ENCODE results near the gene SLC35F1.

SLC35F1 gene

DNA sequence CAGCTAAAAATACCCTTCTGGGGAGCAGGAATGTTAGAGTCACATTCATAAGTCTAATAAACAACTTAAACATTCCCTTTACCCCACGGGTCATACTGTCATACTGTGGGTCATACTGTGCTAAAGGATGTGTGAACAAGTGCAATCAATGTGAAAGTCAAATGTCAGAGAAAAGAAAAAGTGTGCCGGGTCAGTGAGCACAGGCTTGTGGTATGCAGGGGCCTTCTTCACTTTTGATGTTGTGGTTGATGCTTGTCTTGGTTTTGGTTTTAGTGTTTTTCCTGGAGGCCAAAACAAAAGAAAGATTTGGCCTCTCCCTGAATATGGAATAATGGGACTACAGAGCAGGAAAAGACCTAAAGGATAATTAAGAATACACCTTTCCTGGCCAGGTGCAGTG, 373.1 kb downstream of the SLC35F1 start:
- no peak for TF ChIP-seq ZNF384 (IDR thresholded peaks at IDR 0.05)
- TF ChIP-seq LEF1 (IDR thresholded peaks at IDR 0.05; ENCODE audit: borderline replicate concordance) = no peak
- no peak for TF ChIP-seq NFRKB (IDR thresholded peaks at IDR 0.05)
- no peak for TF ChIP-seq CTBP1 (IDR thresholded peaks at IDR 0.05; ENCODE audit: borderline replicate concordance)
- no peak for TF ChIP-seq L3MBTL2 (conservative IDR thresholded peaks at IDR 0.05)
- TF ChIP-seq SUZ12 (IDR thresholded peaks at IDR 0.05) = no peak
- no peak for TF ChIP-seq TARDBP (IDR thresholded peaks at IDR 0.05)
- no peak for TF ChIP-seq HDGF (IDR thresholded peaks at IDR 0.05; ENCODE audit: borderline replicate concordance)
- TF ChIP-seq ARNT (IDR thresholded peaks at IDR 0.05) = no peak
- TF ChIP-seq, protein P1, sequence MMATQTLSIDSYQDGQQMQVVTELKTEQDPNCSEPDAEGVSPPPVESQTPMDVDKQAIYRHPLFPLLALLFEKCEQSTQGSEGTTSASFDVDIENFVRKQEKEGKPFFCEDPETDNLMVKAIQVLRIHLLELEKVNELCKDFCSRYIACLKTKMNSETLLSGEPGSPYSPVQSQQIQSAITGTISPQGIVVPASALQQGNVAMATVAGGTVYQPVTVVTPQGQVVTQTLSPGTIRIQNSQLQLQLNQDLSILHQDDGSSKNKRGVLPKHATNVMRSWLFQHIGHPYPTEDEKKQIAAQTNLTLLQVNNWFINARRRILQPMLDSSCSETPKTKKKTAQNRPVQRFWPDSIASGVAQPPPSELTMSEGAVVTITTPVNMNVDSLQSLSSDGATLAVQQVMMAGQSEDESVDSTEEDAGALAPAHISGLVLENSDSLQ (IDR thresholded peaks at IDR 0.05) = no peak
- no peak for TF ChIP-seq SP1 (IDR thresholded peaks at IDR 0.05)
- no peak for TF ChIP-seq FOXA1 (IDR thresholded peaks at IDR 0.05)
- no peak for TF ChIP-seq FOXK2 (IDR thresholded peaks at IDR 0.05)
- no peak for TF ChIP-seq ELF4 (IDR thresholded peaks at IDR 0.05)
- no peak for TF ChIP-seq FOXM1 (IDR thresholded peaks at IDR 0.05; ENCODE audit: borderline replicate concordance)
- TF ChIP-seq BHLHE40 (IDR thresholded peaks at IDR 0.05; ENCODE audit: borderline replicate concordance) = no peak
- DNase-seq (ENCODE audit: extremely low spot score) = no peak
- POLR2A ChIA-PET = no interaction called here
- CTCF ChIA-PET = no interaction called here

DNA sequence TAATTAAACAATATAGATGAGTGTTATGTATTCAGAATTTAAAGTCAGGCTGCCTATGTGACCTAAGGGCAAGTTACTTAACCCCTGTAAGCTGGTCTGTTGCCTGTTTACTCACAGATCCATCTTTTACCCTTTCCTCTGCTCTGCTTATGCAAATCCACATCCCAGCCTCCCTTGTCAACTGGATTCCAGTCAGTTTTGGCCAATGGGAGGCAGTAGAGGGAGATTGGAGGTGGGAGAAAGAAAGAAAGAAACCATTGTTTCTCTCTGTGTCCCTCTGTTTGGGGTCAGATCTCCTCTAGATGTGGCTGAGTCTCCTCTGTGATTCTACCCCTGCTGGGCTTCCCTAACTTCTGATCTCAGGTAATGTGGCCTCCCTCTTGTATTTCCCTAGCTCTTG, 374.2 kb downstream of the SLC35F1 start:
- POLR2A ChIA-PET = no interaction called here
- CTCF ChIA-PET = no interaction called here
- no peak for DNase-seq (ENCODE audit: extremely low spot score)
- TF ChIP-seq ELF4 (IDR thresholded peaks at IDR 0.05) (no peak), SUZ12 (IDR thresholded peaks at IDR 0.05) (no peak), FOXM1 (IDR thresholded peaks at IDR 0.05; ENCODE audit: borderline replicate concordance) (no peak), ZNF384 (IDR thresholded peaks at IDR 0.05) (no peak), LEF1 (IDR thresholded peaks at IDR 0.05; ENCODE audit: borderline replicate concordance) (no peak)

DNA sequence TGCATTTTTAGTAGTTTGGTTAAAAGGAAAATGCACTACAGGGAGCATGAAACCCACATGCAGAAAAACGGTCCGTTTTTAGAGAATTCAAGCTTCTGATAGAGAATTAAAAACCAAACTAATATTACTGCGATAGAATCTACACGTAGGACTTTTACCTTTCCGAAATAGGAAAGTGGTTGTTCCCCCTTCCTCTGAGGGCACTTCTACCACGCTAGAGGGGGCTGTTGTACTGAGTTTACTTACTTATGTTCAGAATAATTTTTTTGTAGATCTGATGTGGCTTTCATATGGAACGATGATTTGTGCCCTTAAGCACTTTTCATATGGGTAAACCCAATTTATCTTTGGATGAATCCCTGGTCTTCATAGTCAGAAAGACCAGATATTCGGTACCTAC, 376.7 kb downstream of the SLC35F1 start:
- CTCF ChIA-PET = interaction anchor here (0.6 to 1.6 kb wide), 2 partner anchors 308 to 486 kb away, joined by 4 to 6 read pairs; no protein-coding TSS in a partner anchor
- TF ChIP-seq ARNT (IDR thresholded peaks at IDR 0.05) (no peak), ZNF384 (IDR thresholded peaks at IDR 0.05) (no peak), ELF4 (IDR thresholded peaks at IDR 0.05) (no peak), FOXM1 (IDR thresholded peaks at IDR 0.05; ENCODE audit: borderline replicate concordance) (no peak), LEF1 (IDR thresholded peaks at IDR 0.05; ENCODE audit: borderline replicate concordance) (no peak)
- TF ChIP-seq, protein P1 (IDR thresholded peaks at IDR 0.05) = no peak
- DNase-seq (ENCODE audit: extremely low spot score) = peak; percentile 57
- POLR2A ChIA-PET = no interaction called here

DNA sequence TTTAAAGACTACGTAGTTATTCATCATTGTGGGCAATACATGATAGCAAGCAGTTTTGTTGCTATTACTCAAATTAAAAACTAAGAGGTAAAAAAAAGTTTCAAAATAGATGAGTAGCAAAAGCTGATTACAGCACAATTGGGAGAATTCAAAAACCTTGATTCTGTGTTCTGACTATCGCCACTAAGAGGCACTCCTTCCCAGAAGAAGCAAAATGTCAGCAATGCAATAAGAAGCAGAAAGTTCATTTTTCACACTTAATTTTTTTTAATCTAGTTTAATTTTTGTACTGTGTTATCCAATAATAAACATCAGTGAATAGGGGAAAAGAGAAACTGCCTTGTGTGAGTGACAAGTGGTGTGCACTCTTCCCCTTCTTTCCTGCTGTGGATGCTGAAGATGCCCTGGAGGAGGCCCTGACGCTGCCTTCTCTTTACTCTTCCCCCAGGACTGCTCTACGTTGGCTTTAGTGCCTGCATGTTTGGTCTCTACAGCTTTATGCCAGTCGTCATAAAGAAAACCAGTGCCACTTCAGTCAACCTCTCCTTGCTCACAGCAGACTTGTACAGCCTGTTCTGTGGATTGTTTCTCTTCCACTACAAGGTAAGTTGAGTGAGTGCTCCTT, 377.8 kb downstream of the SLC35F1 start:
- POLR2A ChIA-PET = no interaction called here
- no peak for DNase-seq (ENCODE audit: extremely low spot score)
- CTCF ChIA-PET = interaction anchor here (0.8 to 0.9 kb wide), 2 partner anchors 180 to 295 kb away, joined by 3 read pairs; no protein-coding TSS in a partner anchor
- TF ChIP-seq SUZ12 (IDR thresholded peaks at IDR 0.05) = no peak

DNA sequence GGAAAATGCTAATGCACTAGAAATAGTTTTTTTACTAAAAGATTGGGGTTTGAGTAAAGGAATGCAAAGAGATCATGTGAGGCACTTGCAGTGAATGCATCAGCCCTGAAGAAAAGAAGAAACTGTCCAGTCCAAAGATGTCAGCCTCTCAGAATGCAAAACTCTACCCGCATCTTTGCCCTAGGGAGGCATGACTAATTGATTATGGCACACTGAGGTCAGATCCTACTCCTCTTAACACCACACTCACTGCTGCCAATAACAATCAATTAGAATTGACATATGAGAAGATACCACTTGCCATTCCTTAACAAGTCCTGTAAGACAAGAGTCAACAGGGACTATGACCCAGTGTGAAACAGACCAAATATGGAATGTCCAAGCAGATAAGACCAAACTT, 378.7 kb downstream of the SLC35F1 start:
- no peak for TF ChIP-seq TARDBP (IDR thresholded peaks at IDR 0.05)
- TF ChIP-seq HDGF (IDR thresholded peaks at IDR 0.05; ENCODE audit: borderline replicate concordance) = no peak
- no peak for TF ChIP-seq CTBP1 (IDR thresholded peaks at IDR 0.05; ENCODE audit: borderline replicate concordance)
- no peak for TF ChIP-seq NFRKB (IDR thresholded peaks at IDR 0.05)
- TF ChIP-seq SP1 (IDR thresholded peaks at IDR 0.05) = no peak
- TF ChIP-seq FOXK2 (IDR thresholded peaks at IDR 0.05) = no peak
- no peak for TF ChIP-seq FOXM1 (IDR thresholded peaks at IDR 0.05; ENCODE audit: borderline replicate concordance)
- TF ChIP-seq FOXA1 (IDR thresholded peaks at IDR 0.05) = no peak
- TF ChIP-seq SUZ12 (IDR thresholded peaks at IDR 0.05) = no peak
- CTCF ChIA-PET = interaction anchor here (0.8 to 0.9 kb wide), 2 partner anchors 179 to 294 kb away, joined by 3 read pairs; no protein-coding TSS in a partner anchor
- POLR2A ChIA-PET = no interaction called here
- DNase-seq (ENCODE audit: extremely low spot score) = no peak

DNA sequence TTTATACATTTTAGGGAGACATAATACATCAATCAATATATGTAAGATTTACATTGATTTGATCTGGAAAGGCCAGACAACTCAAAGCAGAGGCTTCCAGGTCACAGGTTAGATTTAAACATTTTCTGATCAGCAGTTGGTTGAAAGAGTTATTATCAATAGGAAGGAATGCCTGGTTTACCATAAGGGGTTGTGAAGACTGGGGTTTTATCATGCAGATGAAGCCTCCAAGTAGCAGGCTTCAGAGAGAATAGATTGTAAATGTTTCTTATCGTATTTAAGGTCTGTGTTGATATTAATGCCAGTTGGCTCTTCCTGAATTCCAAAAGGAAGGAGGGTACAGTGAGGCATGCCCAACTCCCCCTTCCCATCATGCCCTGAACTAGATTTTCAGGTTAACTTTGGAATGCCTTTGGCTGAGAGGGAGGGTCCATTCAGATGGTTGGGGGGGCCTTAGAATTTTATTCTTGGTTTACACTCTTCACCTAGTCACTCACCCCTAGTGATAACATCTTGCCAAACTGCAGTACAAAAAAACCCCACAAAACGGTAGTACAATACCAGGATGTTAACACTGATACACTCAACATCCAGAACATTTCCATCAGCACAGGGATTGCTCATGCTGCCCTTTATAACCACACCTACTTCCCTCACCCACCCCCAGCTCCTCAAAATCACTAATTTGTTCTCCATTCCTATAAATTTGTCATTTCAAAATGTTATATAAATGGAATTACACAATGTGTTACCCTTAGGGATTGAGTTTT, 381.5 kb downstream of the SLC35F1 start:
- ChIA-PET POLR2A (no interaction called here), CTCF (no interaction called here)
- TF ChIP-seq ZNF384 (IDR thresholded peaks at IDR 0.05) (no peak), ELF4 (IDR thresholded peaks at IDR 0.05) (no peak), SUZ12 (IDR thresholded peaks at IDR 0.05) (no peak), CTBP1 (IDR thresholded peaks at IDR 0.05; ENCODE audit: borderline replicate concordance) (no peak), TARDBP (IDR thresholded peaks at IDR 0.05) (no peak), FOXM1 (IDR thresholded peaks at IDR 0.05; ENCODE audit: borderline replicate concordance) (no peak), ARNT (IDR thresholded peaks at IDR 0.05) (no peak), SP1 (IDR thresholded peaks at IDR 0.05) (no peak), FOXA1 (IDR thresholded peaks at IDR 0.05) (no peak), HDGF (IDR thresholded peaks at IDR 0.05; ENCODE audit: borderline replicate concordance) (no peak), NFRKB (IDR thresholded peaks at IDR 0.05) (no peak)
- TF ChIP-seq, protein P1 (IDR thresholded peaks at IDR 0.05) = no peak
- DNase-seq (ENCODE audit: extremely low spot score) = no peak
